IMR-90 (cell line): ENCODE measurements around the gene OTOL1.

Experiments used
- BHLHE40 ChIP-seq: fragments of 150-350 bp; IDR thresholded peaks from 2 replicates; pipeline ENCODE4 v1.6.1; 2016; ENCODE audit warnings: mild to moderate bottlenecking, low read depth, low read length
- CEBPB ChIP-seq: IDR thresholded peaks from 2 replicates; pipeline ENCODE4 v1.6.1; 2012; ENCODE audit warnings: low read depth, low read length, improper control_type of control experiment
- FOS ChIP-seq: fragments of 150-350 bp; IDR thresholded peaks from 2 replicates; pipeline ENCODE4 v1.6.1; 2016; ENCODE audit warnings: low read depth, low read length
- MAZ ChIP-seq: IDR thresholded peaks from 2 replicates; pipeline ENCODE4 v1.6.1; 2012; ENCODE audit warnings: low read depth, mild to moderate bottlenecking, low read length, improper control_type of control experiment, moderate library complexity, borderline replicate concordance
- MXI1 ChIP-seq: IDR thresholded peaks from 2 replicates; pipeline ENCODE4 v1.6.1; 2012; ENCODE audit warnings: low read depth, mild to moderate bottlenecking, low read length, moderate library complexity, borderline replicate concordance
- NFE2L2 ChIP-seq: fragments of 150-350 bp; IDR thresholded peaks from 2 replicates; pipeline ENCODE4 v1.6.1; 2016; ENCODE audit warnings: low read depth, mild to moderate bottlenecking, low read length
- POLR2A ChIP-seq: IDR thresholded peaks from 2 replicates; pipeline ENCODE4 v1.6.1; 2012; ENCODE audit warnings: mild to moderate bottlenecking, low read depth, low read length
- RAD21 ChIP-seq: IDR thresholded peaks from 2 replicates; pipeline ENCODE4 v1.6.1; 2012; ENCODE audit warnings: low read length, improper control_type of control experiment
- RCOR1 ChIP-seq: IDR thresholded peaks from 2 replicates; pipeline ENCODE4 v1.6.1; 2012; ENCODE audit warnings: mild to moderate bottlenecking, low read length, improper control_type of control experiment; ENCODE audit not compliant: insufficient replicate concordance
- RFX5 ChIP-seq: IDR thresholded peaks from 2 replicates; pipeline ENCODE4 v1.8.0; 2012; ENCODE audit warnings: low read depth, mild to moderate bottlenecking, low read length, moderate library complexity
- SMC3 ChIP-seq: fragments of 150-350 bp; IDR thresholded peaks from 2 replicates; pipeline ENCODE4 v1.6.1; 2016; ENCODE audit warnings: low read depth, mild to moderate bottlenecking, antibody characterized with exemption, low read length, moderate library complexity
- TF ChIP-seq, protein P1 (sequence below): fragments of 150-350 bp; IDR thresholded peaks from 2 replicates; pipeline ENCODE4 v1.6.1; 2017; ENCODE audit warnings: mild to moderate bottlenecking, antibody characterized with exemption, low read length, low read depth
- TF ChIP-seq, protein P2 (sequence below): conservative IDR thresholded peaks from 2 replicates; pipeline ENCODE4 v1.5.1; 2012; ENCODE audit warnings: mild to moderate bottlenecking, low read depth, low read length, improper control_type of control experiment

DNA sequence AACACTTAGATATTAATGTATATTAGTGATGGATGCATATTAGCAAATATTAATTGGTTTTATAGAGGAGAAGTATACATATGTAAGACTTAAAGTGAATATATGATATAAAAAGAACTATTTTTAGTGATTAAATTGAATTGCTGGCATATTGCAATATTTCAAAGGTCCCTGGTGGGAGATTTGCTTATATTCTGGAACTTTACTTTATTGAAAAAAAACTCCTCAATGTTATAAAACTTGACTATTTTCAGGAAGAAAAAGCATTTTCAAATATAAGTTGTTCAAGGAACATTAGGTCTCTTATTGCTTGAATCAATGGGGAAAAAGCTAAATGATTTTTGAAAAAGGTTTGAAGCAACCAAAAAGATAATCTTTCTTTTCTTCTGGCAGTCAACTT lies 21.4 kb upstream of the OTOL1 start:
- TF ChIP-seq, protein P1, sequence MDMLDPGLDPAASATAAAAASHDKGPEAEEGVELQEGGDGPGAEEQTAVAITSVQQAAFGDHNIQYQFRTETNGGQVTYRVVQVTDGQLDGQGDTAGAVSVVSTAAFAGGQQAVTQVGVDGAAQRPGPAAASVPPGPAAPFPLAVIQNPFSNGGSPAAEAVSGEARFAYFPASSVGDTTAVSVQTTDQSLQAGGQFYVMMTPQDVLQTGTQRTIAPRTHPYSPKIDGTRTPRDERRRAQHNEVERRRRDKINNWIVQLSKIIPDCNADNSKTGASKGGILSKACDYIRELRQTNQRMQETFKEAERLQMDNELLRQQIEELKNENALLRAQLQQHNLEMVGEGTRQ, result no peak
- TF ChIP-seq NFE2L2 (no peak), CEBPB (no peak), RCOR1 (no peak), FOS (no peak), POLR2A (no peak), BHLHE40 (no peak), RFX5 (no peak), SMC3 (no peak), RAD21 (no peak), MAZ (no peak), MXI1 (no peak)
- TF ChIP-seq, protein P2, sequence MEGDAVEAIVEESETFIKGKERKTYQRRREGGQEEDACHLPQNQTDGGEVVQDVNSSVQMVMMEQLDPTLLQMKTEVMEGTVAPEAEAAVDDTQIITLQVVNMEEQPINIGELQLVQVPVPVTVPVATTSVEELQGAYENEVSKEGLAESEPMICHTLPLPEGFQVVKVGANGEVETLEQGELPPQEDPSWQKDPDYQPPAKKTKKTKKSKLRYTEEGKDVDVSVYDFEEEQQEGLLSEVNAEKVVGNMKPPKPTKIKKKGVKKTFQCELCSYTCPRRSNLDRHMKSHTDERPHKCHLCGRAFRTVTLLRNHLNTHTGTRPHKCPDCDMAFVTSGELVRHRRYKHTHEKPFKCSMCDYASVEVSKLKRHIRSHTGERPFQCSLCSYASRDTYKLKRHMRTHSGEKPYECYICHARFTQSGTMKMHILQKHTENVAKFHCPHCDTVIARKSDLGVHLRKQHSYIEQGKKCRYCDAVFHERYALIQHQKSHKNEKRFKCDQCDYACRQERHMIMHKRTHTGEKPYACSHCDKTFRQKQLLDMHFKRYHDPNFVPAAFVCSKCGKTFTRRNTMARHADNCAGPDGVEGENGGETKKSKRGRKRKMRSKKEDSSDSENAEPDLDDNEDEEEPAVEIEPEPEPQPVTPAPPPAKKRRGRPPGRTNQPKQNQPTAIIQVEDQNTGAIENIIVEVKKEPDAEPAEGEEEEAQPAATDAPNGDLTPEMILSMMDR, result no peak
